ENCODE results near the gene ITGB1BP1. TPM values are rescaled to one million over a fixed set of nuclear protein-coding genes. Genes with fewer than 3 reads are reported as not detected.

Gene ITGB1BP1
- total RNA-seq, 1 experiment from 2014 or later = 153 TPM

DNA sequence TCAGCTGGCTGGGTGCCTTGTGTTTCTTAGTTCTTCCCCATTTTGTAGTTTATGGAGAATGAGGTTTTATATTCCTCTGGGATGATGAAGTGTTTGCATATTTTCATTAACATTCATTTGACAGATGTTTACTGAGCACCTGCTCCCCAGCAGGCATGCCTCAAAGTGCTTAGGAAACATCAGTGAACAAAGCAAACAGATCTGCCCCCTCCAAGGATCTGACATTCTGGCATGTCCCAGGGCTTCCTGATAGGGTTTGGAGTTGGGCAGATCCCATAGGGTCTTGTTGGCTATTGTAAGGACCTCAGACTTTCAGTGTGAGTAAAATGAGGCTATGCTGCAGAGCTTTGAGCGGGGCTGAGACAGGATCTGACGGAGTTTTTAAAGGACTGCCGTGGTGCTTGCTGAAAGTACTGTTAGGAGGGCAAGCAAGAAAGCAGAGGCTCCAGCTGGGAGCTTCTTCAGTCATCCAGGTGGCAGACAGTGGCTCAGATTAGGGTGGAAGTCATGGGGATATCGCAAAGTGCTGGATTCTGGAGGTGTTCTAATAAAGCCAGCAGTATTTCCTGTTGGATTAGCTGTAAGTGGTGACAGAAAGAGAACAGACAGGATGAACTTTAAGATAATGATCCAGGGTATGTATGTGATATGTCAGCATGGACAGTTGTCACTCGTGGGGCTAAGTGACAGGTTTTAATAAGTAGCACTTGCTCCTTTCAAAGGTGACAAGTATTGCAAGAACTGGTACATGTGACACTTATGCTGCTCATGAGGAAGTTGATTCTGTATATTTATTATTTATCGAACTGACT, 39.8 kb upstream of the ITGB1BP1 start:
- ChIA-PET CTCF (no interaction called here), POLR2A (interaction anchor here (0.5 kb wide), 1 partner anchor 20 kb away, joined by 3 read pairs; no protein-coding TSS in a partner anchor)
- Histone ChIP-seq H3K4me3 (ENCODE audit: low read depth in 2 of 2, low read length in 2 of 2) (no peak overlapping the region), H3K9me3 (ENCODE audit: control insufficient read depth, insufficient read depth, low read depth, low read length) (no peaks in the 10 kb centered on the region), H3K4me1 (ENCODE audit: control insufficient read depth, insufficient read depth, low read length) (no peaks in the 10 kb centered on the region), H3K36me3 (ENCODE audit: control insufficient read depth, insufficient read depth, low read length) (no peaks in the 10 kb centered on the region), H3K27me3 (ENCODE audit: control insufficient read depth, insufficient read depth, low read length) (no peaks in the 10 kb centered on the region), H3K27ac (ENCODE audit: low read length) (no peak overlapping the region)
- TF ChIP-seq, protein P1, sequence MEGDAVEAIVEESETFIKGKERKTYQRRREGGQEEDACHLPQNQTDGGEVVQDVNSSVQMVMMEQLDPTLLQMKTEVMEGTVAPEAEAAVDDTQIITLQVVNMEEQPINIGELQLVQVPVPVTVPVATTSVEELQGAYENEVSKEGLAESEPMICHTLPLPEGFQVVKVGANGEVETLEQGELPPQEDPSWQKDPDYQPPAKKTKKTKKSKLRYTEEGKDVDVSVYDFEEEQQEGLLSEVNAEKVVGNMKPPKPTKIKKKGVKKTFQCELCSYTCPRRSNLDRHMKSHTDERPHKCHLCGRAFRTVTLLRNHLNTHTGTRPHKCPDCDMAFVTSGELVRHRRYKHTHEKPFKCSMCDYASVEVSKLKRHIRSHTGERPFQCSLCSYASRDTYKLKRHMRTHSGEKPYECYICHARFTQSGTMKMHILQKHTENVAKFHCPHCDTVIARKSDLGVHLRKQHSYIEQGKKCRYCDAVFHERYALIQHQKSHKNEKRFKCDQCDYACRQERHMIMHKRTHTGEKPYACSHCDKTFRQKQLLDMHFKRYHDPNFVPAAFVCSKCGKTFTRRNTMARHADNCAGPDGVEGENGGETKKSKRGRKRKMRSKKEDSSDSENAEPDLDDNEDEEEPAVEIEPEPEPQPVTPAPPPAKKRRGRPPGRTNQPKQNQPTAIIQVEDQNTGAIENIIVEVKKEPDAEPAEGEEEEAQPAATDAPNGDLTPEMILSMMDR (IDR thresholded peaks at IDR 0.05) = no peak
- TF ChIP-seq POLR2AphosphoS5 (IDR thresholded peaks at IDR 0.05; ENCODE audit: low read depth, low read length) (no peak), TCF7L2 (IDR thresholded peaks at IDR 0.05; ENCODE audit: low read depth, low read length) (no peak), SIN3A (IDR thresholded peaks at IDR 0.05; ENCODE audit: borderline replicate concordance, insufficient read depth, low read depth, low read length) (no peak)
- TF ChIP-seq, protein P2, sequence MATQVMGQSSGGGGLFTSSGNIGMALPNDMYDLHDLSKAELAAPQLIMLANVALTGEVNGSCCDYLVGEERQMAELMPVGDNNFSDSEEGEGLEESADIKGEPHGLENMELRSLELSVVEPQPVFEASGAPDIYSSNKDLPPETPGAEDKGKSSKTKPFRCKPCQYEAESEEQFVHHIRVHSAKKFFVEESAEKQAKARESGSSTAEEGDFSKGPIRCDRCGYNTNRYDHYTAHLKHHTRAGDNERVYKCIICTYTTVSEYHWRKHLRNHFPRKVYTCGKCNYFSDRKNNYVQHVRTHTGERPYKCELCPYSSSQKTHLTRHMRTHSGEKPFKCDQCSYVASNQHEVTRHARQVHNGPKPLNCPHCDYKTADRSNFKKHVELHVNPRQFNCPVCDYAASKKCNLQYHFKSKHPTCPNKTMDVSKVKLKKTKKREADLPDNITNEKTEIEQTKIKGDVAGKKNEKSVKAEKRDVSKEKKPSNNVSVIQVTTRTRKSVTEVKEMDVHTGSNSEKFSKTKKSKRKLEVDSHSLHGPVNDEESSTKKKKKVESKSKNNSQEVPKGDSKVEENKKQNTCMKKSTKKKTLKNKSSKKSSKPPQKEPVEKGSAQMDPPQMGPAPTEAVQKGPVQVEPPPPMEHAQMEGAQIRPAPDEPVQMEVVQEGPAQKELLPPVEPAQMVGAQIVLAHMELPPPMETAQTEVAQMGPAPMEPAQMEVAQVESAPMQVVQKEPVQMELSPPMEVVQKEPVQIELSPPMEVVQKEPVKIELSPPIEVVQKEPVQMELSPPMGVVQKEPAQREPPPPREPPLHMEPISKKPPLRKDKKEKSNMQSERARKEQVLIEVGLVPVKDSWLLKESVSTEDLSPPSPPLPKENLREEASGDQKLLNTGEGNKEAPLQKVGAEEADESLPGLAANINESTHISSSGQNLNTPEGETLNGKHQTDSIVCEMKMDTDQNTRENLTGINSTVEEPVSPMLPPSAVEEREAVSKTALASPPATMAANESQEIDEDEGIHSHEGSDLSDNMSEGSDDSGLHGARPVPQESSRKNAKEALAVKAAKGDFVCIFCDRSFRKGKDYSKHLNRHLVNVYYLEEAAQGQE (IDR thresholded peaks at IDR 0.05; ENCODE audit: insufficient read depth in 1 of 2, low read depth in 2 of 2, low read length in 1 of 2) = no peak
- BruUV-seq (replicated peaks) = no TSS peak
- DNase-seq (ENCODE audit: low read depth, low spot score) (no peak), ATAC-seq (no peak)
- in situ Hi-C loops (cut with HindIII; ENCODE audit: low pct_unique_long_range_greater_than_20kb, low sequenced_read_pairs) = no loop called here
- intact Hi-C loops (cut with micrococcal nuclease; ENCODE audit: unreplicated experiment) = no loop called here

- DNase-seq (ENCODE audit: low read depth, low spot score) (no peak), ATAC-seq (no peak)
- H3K4me1 ChIP-seq (ENCODE audit: control insufficient read depth, insufficient read depth, low read length) = no peaks in the 10 kb centered on the region
- H3K27ac ChIP-seq (ENCODE audit: low read length) = no peak overlapping the region
- TF ChIP-seq TCF7L2 (IDR thresholded peaks at IDR 0.05; ENCODE audit: low read depth, low read length) (no peak), POLR2AphosphoS5 (IDR thresholded peaks at IDR 0.05; ENCODE audit: low read depth, low read length) (no peak), SIN3A (IDR thresholded peaks at IDR 0.05; ENCODE audit: borderline replicate concordance, insufficient read depth, low read depth, low read length) (no peak)
- TF ChIP-seq, protein P2 (IDR thresholded peaks at IDR 0.05; ENCODE audit: insufficient read depth in 1 of 2, low read depth in 2 of 2, low read length in 1 of 2) = no peak
- TF ChIP-seq, protein P1 (IDR thresholded peaks at IDR 0.05) = no peak
- H3K36me3 ChIP-seq (ENCODE audit: control insufficient read depth, insufficient read depth, low read length) = no peaks in the 10 kb centered on the region
- BruUV-seq (replicated peaks) = no TSS peak
- no peak overlapping the region for H3K4me3 ChIP-seq (ENCODE audit: low read depth in 2 of 2, low read length in 2 of 2)
- H3K9me3 ChIP-seq (ENCODE audit: control insufficient read depth, insufficient read depth, low read depth, low read length) = no peaks in the 10 kb centered on the region
- ChIA-PET POLR2A (no interaction called here), CTCF (no interaction called here)
- no peaks in the 10 kb centered on the region for H3K27me3 ChIP-seq (ENCODE audit: control insufficient read depth, insufficient read depth, low read length)
- in situ Hi-C loops (cut with HindIII; ENCODE audit: low pct_unique_long_range_greater_than_20kb, low sequenced_read_pairs) (no loop called here), intact Hi-C loops (cut with micrococcal nuclease; ENCODE audit: unreplicated experiment) (no loop called here)
Observed at GRCh38 chr2:9462313-9462712, 39.0 kb upstream of the ITGB1BP1 start.

Measured in Panc1 (cell line).